Epithelial cell of prostate (primary cell): ENCODE results near the gene SOX30.
A peak's percentile ranks its signal among the peaks of the same experiment; 100 is the strongest.

Source experiments
- DNase-seq: peaks from one replicate; pipeline ENCODE4 v3.0.0-alpha.2; 2011; ENCODE audit warnings: low read depth, low spot score
- H3K27ac ChIP-seq: fragments of 450-650 bp; 2 replicates; pipeline ENCODE4 v1.5.1; 2017; ENCODE audit warnings: mild to moderate bottlenecking

SOX30 gene

GRCh38 chr5:157665467-157666070, 13.3 kb upstream of the SOX30 start:
- H3K27ac ChIP-seq: no peak overlapping the region

GRCh38 chr5:157659868-157660660, 7.8 kb upstream of the SOX30 start:
- DNase-seq: no peak

More at GRCh38 chr5:157665467-157666070, 13.3 kb upstream of the SOX30 start:
- peak; percentile 59 for DNase-seq

GRCh38 chr5:157658893-157659292, 6.7 kb upstream of the SOX30 start:
- DNase-seq: no peak
- H3K27ac ChIP-seq: no peak overlapping the region

More at GRCh38 chr5:157659868-157660660, 7.8 kb upstream of the SOX30 start:
- no peak overlapping the region for H3K27ac ChIP-seq

GRCh38 chr5:157657516-157657915, 5.3 kb upstream of the SOX30 start:
- H3K27ac ChIP-seq: no peak overlapping the region
- no peak for DNase-seq

GRCh38 chr5:157651623-157652376, 438 bp downstream of the SOX30 start:
- no peak overlapping the region for H3K27ac ChIP-seq
- no peak for DNase-seq

GRCh38 chr5:157650991-157651611, 1.1 kb downstream of the SOX30 start:
- no peak for DNase-seq
- H3K27ac ChIP-seq: no peak overlapping the region

- no peak overlapping the region for H3K27ac ChIP-seq
Measured at GRCh38 chr5:157649101-157649500, 3.1 kb downstream of the SOX30 start.

GRCh38 chr5:157648275-157648990, 3.8 kb downstream of the SOX30 start:
- no peak overlapping the region for H3K27ac ChIP-seq
- DNase-seq: no peak

More at GRCh38 chr5:157649101-157649500, 3.1 kb downstream of the SOX30 start:
- no peak for DNase-seq

GRCh38 chr5:157640406-157641066, 11.7 kb downstream of the SOX30 start:
- H3K27ac ChIP-seq: no peak overlapping the region
- no peak for DNase-seq

- DNase-seq: no peak
- no peak overlapping the region for H3K27ac ChIP-seq
Measured at GRCh38 chr5:157630341-157630740, 21.9 kb downstream of the SOX30 start.

GRCh38 chr5:157626831-157627230, 25.4 kb downstream of the SOX30 start:
- no peak for DNase-seq
- H3K27ac ChIP-seq: no peak overlapping the region

GRCh38 chr5:157624144-157624543, 28.1 kb downstream of the SOX30 start:
- no peak for DNase-seq
- no peak overlapping the region for H3K27ac ChIP-seq

- no peak for DNase-seq
- H3K27ac ChIP-seq: no peak overlapping the region
Measured at GRCh38 chr5:157620776-157621175, 31.5 kb downstream of the SOX30 start.

- DNase-seq: no peak
- no peak overlapping the region for H3K27ac ChIP-seq
Measured at GRCh38 chr5:157618191-157618765, 34.0 kb downstream of the SOX30 start.

GRCh38 chr5:157616785-157617184, 35.5 kb downstream of the SOX30 start:
- DNase-seq: no peak
- H3K27ac ChIP-seq: no peak overlapping the region

- no peak overlapping the region for H3K27ac ChIP-seq
- DNase-seq: no peak
Measured at GRCh38 chr5:157613385-157614245, 38.6 kb downstream of the SOX30 start.

GRCh38 chr5:157612581-157612980, 39.7 kb downstream of the SOX30 start:
- DNase-seq: no peak
- peak overlapping the region; percentile 51 for H3K27ac ChIP-seq
